HG02852 (cell line): Measurements from ENCODE around the gene ACSM5.
"Not testable (repeated sequence)": the region's sequence is repeated elsewhere in the genome, so short reads cannot be mapped to it uniquely, and the experiment has no call there.

Source experiments
- ATAC-seq: cut with Tn5 transposase; IDR thresholded peaks from one replicate; pipeline ENCODE4 v1.9.1; 2021; ENCODE audit warnings: mild to moderate bottlenecking, moderate library complexity; ENCODE audit not compliant: unreplicated experiment

Gene ACSM5

DNA sequence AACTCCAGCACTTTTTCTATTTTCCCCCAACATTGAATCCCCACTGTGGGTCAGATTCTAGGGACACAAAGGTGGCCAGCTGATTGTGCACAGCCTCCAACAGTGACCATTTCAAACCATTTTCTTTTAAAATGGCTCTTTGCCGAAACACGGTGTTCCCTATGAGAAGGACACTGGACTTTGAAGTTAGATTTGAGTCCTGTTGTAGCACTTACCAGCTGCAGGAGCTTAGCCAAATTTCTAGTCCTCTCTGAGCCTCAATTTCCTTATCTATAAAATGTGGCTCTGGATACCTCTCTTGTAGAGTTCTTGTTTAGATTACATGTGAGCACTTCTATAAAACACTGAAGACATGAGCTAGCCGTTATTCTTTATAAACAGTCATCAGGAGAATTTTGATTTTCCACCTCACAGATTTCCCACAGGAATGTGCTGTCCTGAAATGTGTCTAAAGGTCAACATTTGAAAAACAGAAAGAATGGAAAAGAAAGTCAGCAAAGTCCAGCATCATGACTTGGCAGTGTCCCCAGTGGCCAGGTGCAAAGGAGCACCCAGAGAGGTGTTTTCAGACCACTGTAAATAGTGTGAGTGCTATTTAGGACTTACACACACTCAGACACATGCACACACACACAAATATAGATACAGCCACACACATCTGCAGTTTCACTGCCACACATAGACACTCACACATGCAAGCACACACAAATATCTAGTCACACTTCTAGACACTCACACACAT lies 37.5 kb downstream of the ACSM5 start:
- not testable (repeated sequence) for ATAC-seq

DNA sequence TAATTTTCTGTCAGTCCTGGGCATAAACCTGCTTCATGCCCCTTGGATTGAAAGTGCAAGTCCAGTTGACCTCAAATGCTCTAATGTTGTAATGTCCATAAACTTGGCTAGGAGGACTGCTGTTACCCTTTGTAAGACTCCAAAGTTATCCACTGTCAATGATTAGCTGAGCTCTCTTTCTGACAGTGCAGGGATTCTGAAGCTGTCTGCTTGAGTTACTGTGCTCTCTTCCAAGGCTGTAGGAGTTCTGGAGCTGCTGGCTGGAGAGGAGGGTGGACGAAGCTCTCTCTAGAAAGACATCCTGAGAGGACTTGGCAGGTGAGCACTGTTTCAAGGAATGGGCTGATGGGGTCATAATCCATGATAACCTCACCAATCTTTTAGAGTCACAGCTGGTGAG lies 42.0 kb downstream of the ACSM5 start, which contains the start of gene ACSM2A:
ACSM2A (plus strand) TSS at position 158 of the 400 bp plus-strand sequence. CDS start 8,594 bp downstream, outside the sequence.
- ATAC-seq = not testable (repeated sequence)

DNA sequence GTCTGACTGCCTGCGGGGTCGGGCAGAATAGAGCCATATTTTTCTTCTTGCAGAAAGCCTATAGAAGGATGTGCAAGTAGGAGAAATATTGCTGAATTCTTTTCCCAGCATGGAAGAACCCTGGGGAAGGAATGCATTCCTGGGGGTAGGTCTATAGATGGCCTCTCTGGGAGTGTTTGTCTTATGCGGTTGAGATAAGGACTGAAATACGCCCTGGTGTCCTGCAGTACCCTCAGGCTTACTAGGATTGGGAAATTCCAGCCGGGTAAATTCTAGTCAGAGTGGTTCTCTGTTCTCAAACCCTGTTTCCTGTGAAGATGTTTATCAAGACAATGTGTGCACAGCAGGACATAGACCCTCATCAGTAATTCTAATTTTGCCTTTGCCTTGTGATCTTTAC lies 44.3 kb downstream of the ACSM5 start:
- not testable (repeated sequence) for ATAC-seq

DNA sequence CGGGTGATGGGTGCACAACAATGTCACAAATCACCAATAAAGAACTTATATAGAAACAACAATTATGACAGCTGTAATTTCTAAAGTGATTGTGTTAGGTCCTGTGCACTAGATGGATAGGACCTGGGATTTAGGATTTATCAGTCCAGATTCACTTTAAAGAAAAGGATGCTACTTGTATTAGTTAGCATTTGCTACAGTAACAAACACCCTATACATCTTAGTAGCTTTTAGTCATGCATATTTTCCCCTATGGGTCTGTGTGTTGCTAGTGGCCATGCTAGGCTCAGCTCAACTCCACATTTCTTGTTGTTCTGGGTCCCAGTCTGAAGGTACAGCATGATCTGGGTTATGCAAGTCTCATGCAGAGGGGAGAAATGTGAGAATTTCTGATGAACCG lies 49.9 kb downstream of the ACSM5 start:
- ATAC-seq = not testable (repeated sequence)

DNA sequence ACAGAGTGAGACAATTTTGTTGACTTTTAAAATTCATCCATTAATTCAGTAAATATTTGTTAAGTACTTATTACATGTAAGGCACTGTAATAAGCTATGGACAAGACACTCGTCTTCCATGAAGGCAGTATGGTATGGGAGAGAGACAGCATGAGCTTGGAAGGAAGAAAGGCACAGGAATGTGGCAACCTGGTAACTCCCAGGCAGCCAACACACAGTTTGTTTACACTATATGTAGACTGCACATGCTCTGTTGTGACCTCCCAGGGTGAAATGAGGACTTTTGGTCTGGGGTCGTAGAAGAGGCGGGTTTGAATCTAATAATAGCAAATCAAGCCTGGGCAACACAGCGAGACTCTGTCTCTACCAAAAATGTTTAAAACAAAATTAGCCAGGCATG lies 51.0 kb downstream of the ACSM5 start:
- not testable (repeated sequence) for ATAC-seq

DNA sequence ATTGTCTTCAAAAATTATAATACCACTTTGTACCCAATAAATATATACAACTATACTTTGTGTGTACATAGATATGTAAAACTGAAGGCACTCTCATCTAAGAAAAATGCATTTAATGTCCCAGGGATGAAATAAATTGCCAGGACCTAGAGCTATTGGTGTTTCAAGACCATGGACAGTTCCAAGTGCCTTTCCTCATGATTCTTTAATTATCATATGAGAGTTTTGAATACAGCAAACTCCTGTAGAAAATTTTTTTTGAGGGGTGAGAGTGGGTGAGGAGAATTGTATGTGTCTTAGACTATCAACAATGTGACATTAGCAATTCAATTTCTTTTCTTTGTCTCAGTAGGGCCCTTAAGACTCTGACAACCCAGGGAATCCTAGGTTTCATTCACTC lies 59.6 kb downstream of the ACSM5 start:
- ATAC-seq = not testable (repeated sequence)

DNA sequence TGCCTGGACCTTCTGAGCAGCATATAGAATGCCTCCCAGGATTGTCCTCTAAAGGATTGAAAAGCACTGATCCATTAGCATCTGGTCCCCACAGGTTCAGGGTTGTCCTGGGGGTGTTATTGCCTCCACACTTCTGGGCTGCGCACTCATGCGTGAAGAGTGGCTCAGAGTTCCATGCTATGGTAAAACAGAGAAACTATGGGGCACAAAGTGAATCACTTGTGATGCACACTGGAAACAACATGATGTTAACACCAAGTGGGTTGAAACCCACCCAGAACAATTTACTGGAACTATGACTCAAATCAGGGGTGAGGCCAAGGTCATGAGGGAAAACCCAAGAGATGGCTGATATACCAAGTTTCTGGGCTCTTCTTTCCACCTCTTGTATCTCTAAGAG lies 60.6 kb downstream of the ACSM5 start:
- not testable (repeated sequence) for ATAC-seq

DNA sequence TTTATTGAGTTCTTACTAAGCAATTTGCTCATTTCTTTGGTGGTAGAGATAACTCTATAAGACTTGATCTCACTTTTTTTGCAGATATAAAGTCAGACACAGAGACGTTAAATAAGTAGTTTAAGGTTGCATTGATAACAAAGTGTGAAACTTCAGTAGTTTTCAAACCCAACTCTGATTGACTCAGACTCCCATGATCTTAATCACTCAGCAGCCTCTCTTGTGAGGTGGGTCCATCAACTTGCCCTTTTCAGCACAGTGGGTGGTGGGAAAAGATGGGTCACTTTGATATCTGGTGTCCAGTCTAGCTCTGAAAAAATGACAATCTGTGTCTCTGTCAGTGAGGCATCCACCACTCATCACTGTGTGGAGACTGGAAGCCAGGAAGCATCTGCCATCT lies 61.4 kb downstream of the ACSM5 start:
- ATAC-seq = not testable (repeated sequence)

DNA sequence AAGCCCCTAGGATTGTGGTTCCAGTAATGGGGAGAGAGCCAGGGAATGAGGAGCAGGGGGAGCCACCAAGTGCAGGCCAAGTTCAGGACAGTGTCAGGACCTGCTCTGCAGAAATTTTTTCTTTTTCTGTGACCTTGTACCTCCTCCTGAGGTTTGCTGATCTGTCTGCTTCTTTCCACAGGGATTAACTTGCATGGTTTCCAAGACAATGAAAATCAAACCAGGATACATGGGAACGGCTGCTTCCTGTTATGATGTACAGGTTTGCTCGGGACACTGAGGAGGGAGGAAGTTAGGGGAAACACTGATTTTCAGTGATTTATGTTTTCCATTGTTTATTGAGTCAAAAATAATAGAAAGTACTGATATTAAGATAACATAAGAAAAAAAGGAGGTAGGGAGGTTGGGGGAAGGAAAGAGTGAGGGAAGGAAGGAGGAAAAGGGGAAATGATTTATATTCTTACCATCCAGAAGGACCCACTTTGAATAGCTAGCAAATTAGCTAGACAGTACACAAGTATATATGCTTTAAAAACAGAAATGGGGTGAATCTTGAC lies 67.9 kb downstream of the ACSM5 start:
- ATAC-seq = not testable (repeated sequence)

DNA sequence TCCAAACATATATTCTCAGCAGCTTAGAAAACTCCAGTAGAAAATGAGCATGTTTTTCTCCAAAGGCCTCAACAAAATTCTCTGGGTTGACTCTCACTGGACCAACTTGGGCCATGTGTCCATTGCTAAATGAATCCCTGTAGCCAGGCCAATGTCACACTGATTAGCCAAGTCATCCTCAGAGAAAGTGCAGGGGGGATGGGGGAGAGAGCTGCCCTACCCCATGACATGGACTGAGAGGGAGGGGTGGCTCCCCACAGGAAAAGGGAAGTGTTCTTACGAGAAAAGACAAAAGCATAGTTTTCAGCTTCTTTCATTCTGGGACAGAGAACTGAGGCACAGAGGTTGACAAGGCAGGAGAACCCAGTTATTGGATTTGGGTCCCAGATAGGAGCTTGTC lies 74.7 kb downstream of the ACSM5 start:
- ATAC-seq = not testable (repeated sequence)

DNA sequence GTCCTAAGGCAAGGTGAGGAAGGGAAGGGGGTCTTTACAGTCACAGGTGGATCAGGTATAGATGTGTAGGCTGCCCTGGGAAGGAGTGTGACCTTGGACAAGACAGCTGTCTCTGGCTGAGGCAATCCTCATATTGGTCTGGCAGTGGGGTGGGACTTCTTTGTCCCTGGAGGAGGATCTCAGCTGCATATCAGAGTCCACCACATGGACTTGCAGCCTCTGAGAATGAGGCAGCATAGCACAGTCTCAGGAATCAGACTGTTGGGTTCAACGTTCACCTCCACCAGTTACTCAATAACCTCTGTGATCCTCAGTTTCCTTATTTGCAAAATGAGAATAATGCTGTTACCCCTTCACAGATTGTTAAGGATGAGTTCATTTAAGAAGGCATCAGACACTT lies 75.4 kb downstream of the ACSM5 start:
- no peak for ATAC-seq

DNA sequence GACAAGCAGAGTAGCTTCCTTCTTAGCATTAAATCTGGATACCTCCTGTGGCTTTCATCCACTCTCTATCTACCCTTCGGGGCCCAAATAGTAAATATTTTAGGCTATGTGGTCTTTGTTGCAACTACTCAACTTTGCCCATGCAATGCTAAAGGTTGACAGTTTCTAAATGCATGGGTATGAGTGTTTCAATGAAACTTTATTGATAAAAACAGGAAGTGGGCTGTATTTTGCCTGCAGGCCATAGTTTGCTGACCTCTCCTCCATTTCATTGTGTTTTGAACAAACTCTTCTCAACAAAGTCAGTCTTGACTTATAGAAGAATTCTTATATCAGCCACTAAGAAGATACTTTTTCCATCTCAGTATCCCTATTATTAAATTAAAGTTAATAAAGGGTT lies 76.1 kb downstream of the ACSM5 start:
- ATAC-seq = no peak
